Stimulated activated CD4-positive, alpha-beta T cell treated with anti-CD3 and anti-CD28 coated beads, Interleukin-1b, Interleukin-23, amount 100 ng/mL, for 4 hours (primary cell): ENCODE measurements around the gene DGKG.

Experiments used
- DNase-seq, 2 donors: peaks; one replicate each; pipeline ENCODE4 v3.0.0-alpha.2; 2020; ENCODE audit warnings: low read depth in 2 of 2

Gene DGKG

GRCh38 chr3:186275436-186275835 is 86.6 kb downstream of the DGKG start:
- DNase-seq, result no peak

GRCh38 chr3:186273586-186273985 is 88.4 kb downstream of the DGKG start:
- no peak for DNase-seq

GRCh38 chr3:186270701-186271100 is 91.3 kb downstream of the DGKG start:
- no peak for DNase-seq

- DNase-seq, result no peak
Measured at GRCh38 chr3:186268616-186269448, 93.2 kb downstream of the DGKG start.

- DNase-seq, result no peak
Measured at GRCh38 chr3:186267758-186268157, 94.3 kb downstream of the DGKG start.

DNA sequence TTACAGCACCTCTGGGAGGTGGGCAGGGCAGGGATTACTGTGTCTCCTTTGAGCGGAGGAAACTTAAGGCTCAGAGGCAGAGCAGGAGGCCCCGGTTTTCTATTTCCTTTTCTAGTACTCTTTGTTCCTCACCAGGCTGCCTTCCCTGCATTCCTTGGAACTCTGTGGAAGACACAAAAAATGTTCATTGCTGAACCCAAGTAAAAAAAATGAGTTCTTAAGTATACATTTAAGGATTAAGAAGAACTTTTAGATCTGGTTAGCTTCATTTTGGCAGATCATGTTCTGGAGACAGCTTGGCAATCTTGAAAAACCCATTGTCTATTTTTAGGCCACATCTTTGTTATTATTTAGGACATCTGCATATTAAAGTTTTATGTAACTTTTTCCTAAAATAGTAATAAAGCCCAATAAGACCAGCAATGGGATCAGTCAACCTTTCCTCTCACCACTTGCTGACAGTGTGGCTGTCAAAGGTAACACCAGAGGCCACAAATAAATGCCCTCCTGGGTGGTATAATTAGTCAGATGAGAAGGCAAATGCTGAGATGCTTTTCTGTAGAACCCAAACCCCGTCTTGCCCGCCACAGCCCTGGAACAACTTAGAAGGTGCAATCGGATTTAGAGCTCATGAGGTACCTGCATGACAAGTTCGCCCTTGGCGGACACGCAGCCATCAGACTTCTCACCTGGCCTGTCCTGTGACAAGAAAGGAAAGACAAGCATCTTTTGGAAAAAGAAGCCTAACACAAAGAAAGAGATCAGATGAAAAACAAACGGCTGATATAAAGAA is 97.2 kb downstream of the DGKG start:
- DNase-seq, result no peak

GRCh38 chr3:186261638-186262037 is 100.4 kb downstream of the DGKG start:
- no peak for DNase-seq

- no peak for DNase-seq
Measured at GRCh38 chr3:186260726-186261125, 101.3 kb downstream of the DGKG start.

DNA sequence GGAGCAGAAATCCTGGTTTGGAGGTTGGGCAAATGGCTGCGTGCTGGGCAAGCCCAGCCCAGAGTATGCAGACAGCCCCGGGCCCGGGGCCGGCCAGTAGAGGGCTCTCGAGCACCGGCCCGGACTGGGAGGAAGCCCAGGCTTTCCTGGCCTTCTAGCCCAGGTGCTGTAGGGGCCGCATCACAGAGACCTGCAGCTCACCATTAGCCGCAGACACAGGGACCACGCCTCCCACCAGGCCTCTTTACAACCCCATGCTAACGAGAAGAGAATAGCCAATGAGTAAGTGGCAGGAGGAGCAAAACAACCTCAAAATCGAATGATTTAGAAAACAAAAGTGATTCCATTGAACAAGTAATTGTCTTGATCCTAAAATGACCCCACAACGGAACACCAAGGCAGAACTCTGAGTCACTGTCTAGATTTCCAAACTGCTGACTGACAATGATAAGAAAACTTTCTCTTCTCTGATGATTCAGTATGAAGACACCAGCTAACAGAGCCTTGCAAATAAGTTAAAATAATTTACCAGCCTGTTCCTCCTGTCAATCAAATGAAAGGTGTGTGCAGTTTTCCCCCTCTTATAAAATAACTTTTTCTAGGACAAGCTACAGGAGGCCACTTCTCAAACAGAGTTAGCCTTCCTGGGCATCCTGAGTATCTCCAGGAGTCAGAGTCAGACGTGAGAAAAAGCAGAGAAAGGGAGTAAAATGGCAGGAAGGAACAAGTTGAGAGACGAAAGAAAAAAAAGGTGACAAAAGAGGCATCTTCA is 102.2 kb downstream of the DGKG start:
- DNase-seq, result peak; percentile 52 to 54

GRCh38 chr3:186258968-186259367 is 103.1 kb downstream of the DGKG start:
- DNase-seq, result no peak

- no peak for DNase-seq
Measured at GRCh38 chr3:186257866-186258265, 104.2 kb downstream of the DGKG start.

DNA sequence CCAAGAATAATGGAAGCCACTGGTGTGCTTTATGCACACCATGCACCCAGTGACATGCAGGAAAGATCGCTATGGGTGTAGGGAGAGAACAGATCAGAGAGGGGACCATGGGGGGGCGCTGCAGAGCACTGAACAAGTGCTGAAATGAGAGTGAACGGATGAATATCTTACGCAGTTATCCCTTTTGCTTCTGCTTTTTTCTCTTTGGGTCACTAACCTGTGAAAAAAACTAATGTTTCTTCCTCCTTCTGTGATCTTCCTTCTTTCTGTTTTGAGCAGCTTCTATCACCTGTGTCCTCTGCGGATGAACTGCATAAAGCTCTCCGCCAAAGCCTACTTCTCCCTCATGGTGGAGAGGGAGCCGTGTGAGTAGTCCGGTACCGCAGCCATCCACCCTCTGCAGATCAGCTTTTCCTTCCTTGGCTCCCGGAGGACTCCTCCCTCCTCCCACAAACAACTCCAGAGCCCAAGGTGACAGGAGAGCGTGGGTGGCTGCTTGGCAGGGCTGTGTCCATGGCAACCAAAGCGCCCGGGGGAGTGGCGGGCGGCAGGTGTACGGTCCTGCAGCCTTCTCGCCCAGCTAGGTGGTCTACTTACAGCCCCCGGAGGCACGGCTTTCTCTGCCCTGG is 106.2 kb downstream of the DGKG start:
- no peak for DNase-seq

- DNase-seq, result no peak
Measured at GRCh38 chr3:186254676-186255650, 107.1 kb downstream of the DGKG start.

DNA sequence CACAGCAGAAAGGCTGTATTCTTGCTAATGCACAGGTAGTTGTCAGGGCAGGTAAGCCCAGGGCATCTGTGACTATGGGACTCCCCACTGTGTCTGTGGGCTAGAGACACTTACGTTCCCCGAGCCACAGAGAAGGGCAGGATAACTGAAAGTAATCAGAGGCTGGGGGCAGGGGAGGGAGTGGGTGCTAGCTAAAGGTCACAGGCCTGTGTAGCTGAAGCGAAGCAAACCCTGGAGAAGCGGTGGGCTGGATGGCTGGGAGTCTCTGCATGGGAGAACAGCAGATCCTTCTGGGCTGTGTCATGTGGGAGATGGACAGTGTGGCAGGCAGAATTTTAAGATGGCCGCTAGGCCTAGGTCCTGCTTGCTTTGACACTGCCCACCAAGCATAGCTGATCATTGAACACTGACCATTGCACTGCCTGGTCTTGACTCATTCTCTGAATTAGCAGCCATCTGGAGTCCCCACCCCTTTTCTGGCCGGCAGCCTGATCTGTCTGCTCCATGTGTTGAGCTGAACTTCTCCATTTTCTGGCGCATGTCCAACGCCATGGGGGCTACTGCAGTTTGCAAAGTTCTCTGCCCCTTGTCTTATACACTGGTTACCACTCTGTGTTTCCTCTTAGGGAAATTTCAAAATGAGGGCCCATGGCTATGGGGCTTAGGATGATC is 110.0 kb downstream of the DGKG start:
- DNase-seq, result no peak

DNA sequence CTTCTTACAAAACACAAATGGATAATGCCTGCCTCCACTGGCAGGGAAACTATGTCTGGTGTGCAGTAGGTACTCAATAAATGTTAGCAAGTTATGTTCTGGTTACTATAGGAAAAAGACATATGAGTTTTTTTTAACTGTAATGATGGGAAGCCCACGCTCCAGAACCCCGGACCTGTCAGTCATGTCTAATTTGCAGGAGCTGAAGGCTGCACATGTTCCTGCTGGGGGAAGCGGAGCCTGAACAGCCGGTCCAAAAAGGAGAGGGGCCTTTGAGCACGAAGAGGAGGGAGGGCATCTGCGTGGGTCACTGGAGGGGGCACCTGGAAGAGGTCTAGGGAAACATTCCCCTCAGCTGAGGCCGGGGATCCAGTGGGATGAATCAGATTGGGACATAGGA is 113.2 kb downstream of the DGKG start:
- no peak for DNase-seq

DNA sequence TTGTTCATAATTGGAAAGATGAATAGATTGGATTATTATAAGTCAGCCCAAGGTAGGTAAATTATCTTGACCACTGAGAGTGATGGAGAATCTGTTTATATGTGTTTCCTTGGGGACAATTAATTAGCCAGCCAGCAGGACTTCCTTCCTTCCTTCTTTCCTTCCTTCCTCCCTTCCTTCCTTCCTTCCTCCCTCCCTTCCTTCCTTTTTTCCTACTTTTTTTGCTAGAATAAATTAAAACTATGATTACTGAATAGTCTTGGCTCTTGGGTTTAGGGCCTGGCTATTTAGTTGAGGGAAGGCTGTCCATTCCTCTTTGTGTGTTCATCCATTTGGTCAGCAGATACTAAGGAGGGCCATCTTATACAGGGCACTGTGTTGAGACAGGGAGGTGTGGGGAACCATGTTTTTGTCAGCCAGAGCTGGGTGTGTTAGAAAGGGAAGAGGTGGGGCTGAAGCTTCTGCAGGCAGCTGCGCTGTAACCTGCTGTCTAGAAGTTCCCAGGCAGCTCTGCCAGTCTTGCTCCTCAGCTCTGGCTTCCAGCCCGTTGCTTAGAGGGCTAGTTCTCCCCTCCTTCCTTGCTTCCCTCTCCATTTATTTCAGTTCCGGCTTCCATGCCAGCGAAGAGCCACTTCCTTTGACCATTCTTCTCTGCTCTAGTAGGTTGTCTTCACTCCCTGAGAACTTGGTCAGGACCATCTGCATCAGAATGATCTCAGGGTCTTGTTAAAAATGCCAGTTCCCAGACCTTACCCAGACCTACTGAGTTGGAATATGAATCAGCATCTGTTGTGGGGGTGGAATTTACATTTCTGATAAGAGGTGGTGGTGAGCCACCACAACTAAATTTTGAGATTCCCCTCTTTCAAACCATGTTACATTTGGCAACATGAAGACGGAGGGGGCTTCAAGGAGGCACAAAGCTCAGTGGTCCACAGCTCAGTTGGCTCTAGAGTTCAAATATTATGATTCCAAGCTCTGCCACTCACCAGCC is 113.9 kb downstream of the DGKG start:
- DNase-seq, result no peak

- DNase-seq, result no peak
Measured at GRCh38 chr3:186246941-186247340, 115.1 kb downstream of the DGKG start.

DNA sequence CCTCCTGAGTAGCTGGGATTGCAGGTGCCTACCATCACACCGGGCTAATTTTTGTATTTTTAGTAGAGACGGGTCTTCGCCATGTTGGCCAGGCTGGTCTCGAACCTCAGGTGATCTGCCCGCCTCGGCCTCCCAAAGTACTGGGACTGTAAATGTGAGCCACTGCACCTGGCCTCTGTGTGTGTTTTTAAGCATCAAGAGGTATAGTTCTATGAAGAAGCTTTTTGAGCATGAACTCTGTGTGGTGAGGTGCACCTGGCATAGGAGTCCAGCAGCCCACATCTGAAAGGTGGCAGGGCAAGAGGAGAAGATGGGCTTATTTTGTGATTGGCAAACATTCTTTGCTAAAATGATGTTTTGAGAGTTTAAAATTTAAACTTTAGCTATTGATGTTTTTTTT is 118.0 kb downstream of the DGKG start:
- DNase-seq, result no peak
